AG04449 (cell line): ENCODE results near the gene NKD2.
"Not testable (repeated sequence)": the region's sequence is repeated elsewhere in the genome, so short reads cannot be mapped to it uniquely, and the experiment has no call there.

Experiments used
- CTCF ChIA-PET: fragments of 350-600 bp; formaldehyde crosslinking; extraction: SDS; loops from one replicate; lab custom pipeline; 2021; ENCODE audit warnings: antibody characterized with exemption; lab: Yijun Ruan, JAX
- POLR2A ChIA-PET: fragments of 400-600, 350-600 bp; formaldehyde crosslinking; extraction: SDS; loops from one replicate; lab custom pipeline; 2020; ENCODE audit warnings: antibody characterized with exemption, inconsistent platforms; lab: Yijun Ruan, JAX
- DNase-seq: peaks from one replicate; pipeline ENCODE4 v3.0.0-alpha.2; 2010; ENCODE audit warnings: low read depth, low spot score
- H3K4me3 ChIP-seq: 2 replicates; pipeline ENCODE4 v1.5.1; 2011; ENCODE audit warnings: low read depth, mild to moderate bottlenecking, control low read depth, low read length
- TF ChIP-seq, protein P1 (sequence below): IDR thresholded peaks from one replicate; pipeline ENCODE4 v1.5.1; 2011; ENCODE audit warnings: mild to moderate bottlenecking, moderate library complexity, low read length, control low read depth, inconsistent platforms; ENCODE audit not compliant: insufficient read depth; ENCODE audit errors: missing control alignments

NKD2 gene

DNA sequence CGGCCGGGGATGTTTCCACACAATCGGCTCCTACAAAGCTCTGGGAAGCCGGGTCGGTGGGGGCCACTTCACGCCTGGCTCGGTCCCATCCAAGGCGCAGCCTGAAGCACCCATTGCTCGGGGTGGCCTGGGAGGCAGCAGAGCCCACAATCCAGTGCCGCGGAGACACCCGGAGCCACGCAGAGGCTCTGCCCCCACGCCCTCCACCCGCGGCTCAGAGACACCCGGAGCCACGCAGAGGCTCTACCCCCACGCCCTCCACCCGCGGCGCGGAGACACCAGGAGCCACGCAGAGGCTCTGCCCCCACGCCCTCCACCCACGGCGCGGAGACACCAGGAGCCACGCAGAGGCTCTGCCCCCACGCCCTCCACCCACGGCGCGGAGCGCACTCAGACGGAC lies 71.4 kb downstream of the NKD2 start:
- TF ChIP-seq, protein P1, sequence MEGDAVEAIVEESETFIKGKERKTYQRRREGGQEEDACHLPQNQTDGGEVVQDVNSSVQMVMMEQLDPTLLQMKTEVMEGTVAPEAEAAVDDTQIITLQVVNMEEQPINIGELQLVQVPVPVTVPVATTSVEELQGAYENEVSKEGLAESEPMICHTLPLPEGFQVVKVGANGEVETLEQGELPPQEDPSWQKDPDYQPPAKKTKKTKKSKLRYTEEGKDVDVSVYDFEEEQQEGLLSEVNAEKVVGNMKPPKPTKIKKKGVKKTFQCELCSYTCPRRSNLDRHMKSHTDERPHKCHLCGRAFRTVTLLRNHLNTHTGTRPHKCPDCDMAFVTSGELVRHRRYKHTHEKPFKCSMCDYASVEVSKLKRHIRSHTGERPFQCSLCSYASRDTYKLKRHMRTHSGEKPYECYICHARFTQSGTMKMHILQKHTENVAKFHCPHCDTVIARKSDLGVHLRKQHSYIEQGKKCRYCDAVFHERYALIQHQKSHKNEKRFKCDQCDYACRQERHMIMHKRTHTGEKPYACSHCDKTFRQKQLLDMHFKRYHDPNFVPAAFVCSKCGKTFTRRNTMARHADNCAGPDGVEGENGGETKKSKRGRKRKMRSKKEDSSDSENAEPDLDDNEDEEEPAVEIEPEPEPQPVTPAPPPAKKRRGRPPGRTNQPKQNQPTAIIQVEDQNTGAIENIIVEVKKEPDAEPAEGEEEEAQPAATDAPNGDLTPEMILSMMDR = no peak
- ChIA-PET CTCF (no interaction called here), POLR2A (no interaction called here)
- DNase-seq = no peak
- H3K4me3 ChIP-seq = no peak overlapping the region

DNA sequence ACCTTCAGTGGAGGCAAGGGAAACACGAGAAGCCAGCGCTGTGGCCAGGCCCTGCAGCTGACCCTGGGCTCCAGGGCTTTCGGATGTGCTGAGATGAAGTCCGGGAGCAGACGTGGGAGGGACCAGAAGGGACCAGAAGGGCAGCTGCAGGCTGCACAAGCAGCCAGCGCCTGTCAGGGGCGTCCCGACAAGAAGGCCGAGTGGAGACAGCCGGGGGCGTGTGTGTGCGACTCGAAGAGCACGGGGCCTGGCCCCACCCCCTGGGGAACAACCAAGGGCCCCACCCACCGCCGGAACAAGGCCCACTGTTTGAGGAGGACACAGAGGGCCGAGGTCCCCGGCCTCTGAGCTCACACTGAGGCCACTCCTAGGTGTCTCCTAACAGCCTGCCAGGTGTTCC lies 71.8 kb downstream of the NKD2 start:
- DNase-seq = no peak
- TF ChIP-seq, protein P1 = no peak
- ChIA-PET POLR2A (no interaction called here), CTCF (no interaction called here)
- no peak overlapping the region for H3K4me3 ChIP-seq

DNA sequence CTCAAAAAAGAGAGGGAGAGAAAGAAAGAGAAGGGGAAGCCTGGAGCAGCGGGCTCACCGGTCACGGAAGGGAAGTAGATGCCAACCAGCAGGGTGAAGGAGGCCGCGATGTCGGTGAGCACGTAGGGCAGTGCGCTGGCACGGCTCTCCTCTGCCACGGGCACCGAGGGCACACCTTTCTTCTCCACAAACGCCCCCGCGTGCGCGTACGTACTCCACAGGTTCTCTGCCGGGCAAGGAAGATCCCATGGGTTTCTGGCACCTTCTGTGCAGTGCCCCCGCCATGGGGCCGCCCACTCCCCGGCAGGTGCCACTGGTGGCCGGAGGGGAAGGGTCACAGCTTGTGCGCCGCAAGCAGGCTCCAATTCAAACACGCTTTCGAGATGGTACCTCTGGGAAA lies 72.9 kb downstream of the NKD2 start:
- TF ChIP-seq, protein P1 = no peak
- ChIA-PET CTCF (no interaction called here), POLR2A (no interaction called here)
- no peak overlapping the region for H3K4me3 ChIP-seq
- no peak for DNase-seq

DNA sequence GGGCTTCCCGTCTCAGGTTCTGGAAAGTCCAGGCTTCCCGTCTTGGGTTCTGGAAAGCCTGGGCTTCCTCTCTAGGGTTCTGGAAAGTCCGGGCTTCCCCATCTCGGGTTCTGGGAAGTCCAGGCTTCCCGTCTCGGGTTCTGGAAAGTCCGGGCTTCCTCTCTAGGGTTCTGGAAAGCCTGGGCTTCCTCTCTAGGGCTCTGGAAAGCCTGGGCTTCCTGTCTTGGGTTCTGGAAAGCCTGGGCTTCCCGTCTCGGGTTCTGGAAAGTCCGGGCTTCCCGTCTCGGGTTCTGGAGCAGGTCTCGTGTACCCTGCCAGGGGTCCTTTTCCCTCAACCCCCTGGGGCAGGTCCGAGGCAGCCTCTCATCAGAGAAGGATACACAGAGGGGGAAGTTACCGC lies 74.4 kb downstream of the NKD2 start:
- CTCF ChIA-PET, POLR2A ChIA-PET, DNase-seq, H3K4me3 ChIP-seq: not testable (repeated sequence)

DNA sequence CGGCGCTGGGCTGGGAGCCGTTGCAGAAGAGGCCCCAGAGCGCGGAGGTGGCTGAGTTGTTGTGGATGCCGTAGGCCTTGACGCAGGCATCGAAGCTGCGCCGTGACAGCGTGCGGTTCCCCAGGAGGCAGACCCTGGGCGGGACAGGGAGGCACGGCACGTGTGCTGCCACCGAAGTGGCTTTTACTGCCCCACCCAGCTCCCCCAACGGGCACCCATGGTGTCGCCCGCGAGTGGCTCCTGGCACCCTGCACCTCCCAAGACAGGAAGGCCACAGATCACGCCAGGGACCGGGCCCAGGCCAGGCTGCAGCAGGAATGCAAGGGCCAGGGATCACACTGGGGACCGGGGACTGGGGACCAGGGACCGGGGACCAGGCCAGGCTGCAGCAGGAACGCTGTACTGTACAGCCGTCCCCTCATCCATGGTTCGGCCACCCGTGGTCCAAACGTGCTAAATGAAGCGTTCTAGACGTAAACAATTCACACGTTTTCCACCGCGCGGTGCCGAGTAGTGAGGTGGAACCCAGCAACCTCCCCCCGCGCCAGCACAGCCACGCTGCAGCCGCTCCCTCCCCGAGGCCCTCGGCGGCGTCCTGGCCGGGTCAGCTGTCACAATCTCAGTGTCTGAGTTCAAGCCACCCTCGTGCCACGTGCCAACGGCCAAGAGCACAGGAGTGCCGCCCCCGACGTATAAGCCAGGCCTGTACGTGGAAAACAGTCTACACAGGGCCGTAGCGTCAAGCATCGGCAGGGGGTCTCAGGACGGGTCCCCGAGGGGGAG lies 75.4 kb downstream of the NKD2 start:
- CTCF ChIA-PET = no interaction called here
- POLR2A ChIA-PET = no interaction called here
- no peak for DNase-seq
- TF ChIP-seq, protein P1 = no peak
- no peak overlapping the region for H3K4me3 ChIP-seq

DNA sequence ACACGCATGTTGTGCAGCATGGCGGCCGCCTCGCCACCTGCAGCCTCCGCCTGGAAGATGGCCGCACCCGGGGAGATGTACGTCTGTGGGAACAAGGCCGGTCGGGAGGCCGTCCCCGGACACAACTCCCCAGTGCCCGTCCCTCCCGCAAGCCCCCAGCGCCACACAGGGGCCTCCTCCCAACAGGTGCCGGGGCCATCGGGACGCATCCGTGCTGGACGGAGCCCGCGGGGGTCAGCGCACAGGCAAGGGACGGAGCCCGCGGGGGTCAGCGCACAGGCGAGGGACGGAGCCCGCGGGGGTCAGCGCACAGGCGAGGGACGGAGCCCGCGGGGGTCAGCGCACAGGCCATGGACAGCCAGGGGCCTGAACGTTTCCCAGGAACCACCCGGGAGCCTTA lies 76.8 kb downstream of the NKD2 start:
- ChIA-PET CTCF (no interaction called here), POLR2A (no interaction called here)
- H3K4me3 ChIP-seq = no peak overlapping the region
- TF ChIP-seq, protein P1 = no peak
- no peak for DNase-seq

DNA sequence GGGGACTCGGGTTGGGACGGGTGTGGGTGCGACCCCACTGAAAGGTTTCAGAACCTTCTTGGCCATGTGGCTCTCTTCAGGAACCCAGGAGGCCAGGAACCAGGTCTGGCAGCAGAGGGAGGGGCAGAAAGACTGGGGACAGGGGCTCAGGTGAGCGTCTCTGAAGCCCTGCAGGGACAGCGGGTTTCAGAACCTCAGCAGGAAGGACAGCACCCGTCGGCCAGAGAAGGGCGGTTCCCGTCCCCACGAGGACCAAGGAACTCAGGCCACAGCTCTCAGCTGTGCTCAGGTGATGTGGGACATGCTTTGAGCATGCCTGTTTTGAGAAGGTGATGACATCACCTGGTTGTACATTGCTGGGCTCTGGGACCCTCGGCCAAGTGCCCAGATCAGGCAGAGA lies 77.5 kb downstream of the NKD2 start:
- TF ChIP-seq, protein P1 = no peak
- ChIA-PET CTCF (no interaction called here), POLR2A (no interaction called here)
- no peak for DNase-seq
- H3K4me3 ChIP-seq = no peak overlapping the region
